GM12872 (cell line): ENCODE results near the gene CYB5R4.
A peak's percentile ranks its signal among the peaks of the same experiment; 100 is the strongest.

ENCODE experiments used
- TF ChIP-seq, protein P1 (sequence below): IDR thresholded peaks from 3 replicates; pipeline ENCODE4 v1.5.1; 2011; ENCODE audit warnings: low read depth, mild to moderate bottlenecking, low read length, moderate library complexity; ENCODE audit not compliant: insufficient read depth

Gene CYB5R4

DNA sequence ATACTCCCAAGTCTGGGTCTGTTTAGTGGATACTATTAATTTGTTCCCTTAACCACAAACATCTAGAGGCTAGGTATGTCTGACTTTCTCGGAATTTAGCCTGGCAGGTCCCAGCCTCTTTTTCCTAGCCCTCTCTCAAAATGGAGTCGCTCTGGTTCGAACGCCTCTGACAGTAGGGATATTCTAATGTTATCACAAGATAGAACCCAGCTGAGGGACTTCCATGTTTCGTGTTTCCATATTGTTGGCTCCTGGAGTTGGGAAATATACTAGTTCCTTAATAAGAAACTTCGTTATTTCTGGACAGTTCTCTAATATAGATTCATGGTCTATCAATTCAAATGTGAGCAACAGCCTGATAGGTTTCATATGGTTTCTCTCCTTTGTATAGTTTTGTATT, 16.4 kb downstream of the CYB5R4 start:
- TF ChIP-seq, protein P1, sequence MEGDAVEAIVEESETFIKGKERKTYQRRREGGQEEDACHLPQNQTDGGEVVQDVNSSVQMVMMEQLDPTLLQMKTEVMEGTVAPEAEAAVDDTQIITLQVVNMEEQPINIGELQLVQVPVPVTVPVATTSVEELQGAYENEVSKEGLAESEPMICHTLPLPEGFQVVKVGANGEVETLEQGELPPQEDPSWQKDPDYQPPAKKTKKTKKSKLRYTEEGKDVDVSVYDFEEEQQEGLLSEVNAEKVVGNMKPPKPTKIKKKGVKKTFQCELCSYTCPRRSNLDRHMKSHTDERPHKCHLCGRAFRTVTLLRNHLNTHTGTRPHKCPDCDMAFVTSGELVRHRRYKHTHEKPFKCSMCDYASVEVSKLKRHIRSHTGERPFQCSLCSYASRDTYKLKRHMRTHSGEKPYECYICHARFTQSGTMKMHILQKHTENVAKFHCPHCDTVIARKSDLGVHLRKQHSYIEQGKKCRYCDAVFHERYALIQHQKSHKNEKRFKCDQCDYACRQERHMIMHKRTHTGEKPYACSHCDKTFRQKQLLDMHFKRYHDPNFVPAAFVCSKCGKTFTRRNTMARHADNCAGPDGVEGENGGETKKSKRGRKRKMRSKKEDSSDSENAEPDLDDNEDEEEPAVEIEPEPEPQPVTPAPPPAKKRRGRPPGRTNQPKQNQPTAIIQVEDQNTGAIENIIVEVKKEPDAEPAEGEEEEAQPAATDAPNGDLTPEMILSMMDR, result no peak

DNA sequence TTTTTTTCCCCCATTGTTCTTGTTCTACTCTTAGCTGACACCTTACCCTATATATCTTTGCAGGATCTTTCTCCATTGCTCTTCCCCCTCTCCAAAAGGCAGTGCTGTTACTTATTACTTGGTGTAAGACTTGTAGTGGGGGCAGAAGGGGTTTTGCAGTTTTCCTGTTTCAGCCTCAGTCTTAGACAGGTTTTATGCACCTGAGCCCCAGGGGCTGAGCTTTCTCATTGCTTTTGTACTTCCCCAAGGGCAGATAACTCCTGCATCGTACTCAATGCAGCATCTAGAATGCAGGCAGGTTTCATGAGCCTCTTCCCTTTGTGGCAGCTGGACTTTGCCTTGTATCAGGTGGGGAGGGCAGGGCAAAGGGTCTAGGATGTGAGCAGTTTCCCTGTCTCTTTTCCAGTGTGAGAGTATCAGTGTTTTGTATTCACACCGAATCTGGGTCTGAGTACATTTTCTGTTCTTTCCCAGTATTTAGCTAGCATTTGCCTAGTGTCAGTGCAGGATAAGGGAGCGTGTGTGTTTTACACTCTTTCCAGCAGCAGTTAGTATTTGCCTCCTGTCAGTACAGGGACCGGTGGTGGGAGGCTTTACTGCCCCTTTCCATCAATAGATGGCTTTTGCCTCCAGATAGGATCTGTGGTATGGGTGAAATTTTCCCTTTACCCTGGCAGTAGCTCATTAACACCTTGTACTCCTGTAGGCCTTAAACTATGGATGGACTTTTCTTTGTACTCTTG, 19.6 kb downstream of the CYB5R4 start:
- TF ChIP-seq, protein P1, result no peak

DNA sequence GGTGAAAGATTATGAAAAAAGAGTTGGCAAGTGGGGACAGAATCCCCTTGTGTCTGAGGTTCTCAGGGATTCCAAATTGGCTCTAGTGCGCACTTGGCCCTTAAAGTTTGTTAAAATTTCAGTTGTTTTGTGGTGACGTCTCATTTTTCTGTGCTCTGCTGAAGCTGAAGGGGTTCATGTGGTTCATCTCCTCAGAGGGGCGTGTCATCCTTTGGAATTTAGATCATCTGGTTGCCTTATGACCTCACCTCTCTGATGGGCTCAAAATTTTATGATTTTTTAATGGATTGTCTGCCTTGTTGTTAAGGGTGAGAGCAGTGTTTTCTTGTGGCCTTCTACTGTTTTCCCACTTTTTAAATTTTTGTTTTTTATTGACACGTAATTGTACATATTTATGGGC, 20.3 kb downstream of the CYB5R4 start:
- TF ChIP-seq, protein P1, result no peak

DNA sequence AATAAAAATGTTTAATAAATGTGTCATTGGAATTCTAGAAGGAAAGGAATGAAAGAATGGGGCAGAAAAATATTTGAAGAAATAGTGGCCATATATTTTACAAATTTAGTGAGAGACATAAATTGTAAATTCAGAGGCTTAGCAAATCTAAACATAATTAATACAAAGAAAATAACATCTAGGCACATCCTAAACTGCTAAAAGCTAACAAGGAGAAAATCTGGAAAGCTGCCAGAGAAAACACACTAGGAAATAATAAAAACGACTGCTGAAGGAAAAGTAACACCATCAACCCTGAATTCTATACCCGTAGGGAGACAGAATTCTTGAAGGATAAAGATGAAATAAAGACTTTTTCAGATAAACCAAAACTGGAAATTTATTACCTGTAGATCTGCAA, 23.8 kb downstream of the CYB5R4 start:
- TF ChIP-seq, protein P1, result no peak

DNA sequence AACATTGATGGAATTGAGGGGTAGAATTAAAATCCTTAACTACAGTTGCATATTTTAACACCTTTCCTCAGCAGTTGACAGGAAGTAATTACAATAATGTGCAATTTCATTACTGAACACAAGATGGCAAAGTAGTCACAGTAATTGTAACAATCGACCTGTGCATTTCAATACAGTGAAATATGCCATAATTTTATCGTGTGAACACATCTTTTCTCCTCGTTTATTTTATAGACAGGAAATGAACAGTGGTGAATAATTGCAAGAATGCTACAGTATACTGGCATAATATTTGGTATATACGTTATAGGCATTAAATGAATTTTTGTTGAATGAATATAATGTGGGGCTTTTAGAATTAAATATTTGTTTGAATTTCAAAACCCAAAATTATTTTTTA, 25.0 kb downstream of the CYB5R4 start:
- TF ChIP-seq, protein P1, result peak; percentile 50

DNA sequence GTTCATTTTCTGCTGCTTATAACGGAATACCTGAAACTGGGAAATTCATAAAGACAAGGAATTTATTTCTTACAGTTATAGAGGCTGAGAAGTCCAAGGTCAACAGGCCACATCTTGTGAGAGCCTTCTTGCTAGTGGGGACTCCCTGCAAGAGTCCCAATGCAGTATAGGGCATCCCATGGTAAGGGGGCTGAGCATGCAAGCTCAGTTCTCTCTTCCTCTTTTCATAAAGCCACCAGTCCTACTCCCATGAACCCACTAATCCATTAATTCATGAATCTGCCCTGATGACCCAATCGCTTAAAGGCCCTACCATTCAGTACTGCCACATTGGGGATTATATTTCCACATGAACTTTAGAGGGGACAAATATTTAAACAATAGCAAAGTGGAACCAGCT, 26.5 kb downstream of the CYB5R4 start:
- TF ChIP-seq, protein P1, result no peak

DNA sequence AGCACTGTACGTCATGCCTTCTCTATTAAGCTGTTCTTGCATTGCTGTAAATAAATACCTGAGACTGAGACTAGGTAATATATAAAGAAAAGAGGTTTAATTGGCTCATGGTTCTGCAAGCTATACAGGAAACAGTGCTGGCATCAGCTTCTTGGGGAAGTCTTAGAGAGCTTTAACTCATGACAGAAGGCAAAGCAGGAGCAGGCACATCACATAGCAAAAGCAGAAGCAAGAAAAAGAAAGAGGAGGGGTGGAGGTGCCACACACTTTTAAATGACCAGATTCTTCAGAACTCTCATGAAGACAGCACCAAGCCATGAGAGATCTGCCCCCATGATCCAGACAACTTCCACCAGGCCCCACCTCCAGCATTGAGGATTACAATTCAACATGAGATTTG, 30.1 kb downstream of the CYB5R4 start:
- TF ChIP-seq, protein P1, result no peak
